ENCODE measurements around the gene SLC4A9. TPM values are rescaled to one million over a fixed set of nuclear protein-coding genes. Genes with fewer than 3 reads are reported as not detected.

The SLC4A9 gene, protein sequence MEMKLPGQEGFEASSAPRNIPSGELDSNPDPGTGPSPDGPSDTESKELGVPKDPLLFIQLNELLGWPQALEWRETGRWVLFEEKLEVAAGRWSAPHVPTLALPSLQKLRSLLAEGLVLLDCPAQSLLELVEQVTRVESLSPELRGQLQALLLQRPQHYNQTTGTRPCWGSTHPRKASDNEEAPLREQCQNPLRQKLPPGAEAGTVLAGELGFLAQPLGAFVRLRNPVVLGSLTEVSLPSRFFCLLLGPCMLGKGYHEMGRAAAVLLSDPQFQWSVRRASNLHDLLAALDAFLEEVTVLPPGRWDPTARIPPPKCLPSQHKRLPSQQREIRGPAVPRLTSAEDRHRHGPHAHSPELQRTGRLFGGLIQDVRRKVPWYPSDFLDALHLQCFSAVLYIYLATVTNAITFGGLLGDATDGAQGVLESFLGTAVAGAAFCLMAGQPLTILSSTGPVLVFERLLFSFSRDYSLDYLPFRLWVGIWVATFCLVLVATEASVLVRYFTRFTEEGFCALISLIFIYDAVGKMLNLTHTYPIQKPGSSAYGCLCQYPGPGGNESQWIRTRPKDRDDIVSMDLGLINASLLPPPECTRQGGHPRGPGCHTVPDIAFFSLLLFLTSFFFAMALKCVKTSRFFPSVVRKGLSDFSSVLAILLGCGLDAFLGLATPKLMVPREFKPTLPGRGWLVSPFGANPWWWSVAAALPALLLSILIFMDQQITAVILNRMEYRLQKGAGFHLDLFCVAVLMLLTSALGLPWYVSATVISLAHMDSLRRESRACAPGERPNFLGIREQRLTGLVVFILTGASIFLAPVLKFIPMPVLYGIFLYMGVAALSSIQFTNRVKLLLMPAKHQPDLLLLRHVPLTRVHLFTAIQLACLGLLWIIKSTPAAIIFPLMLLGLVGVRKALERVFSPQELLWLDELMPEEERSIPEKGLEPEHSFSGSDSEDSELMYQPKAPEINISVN
- 0.86 TPM for total RNA-seq

- DNase-seq (ENCODE audit: low spot score): no peak
These were observed at the start of gene SLC4A9 for GRCh38 chr5:140360101-140360500. Gene SLC4A9, plus strand, starts transcription at chr5:140360194. Its CDS starts 43 bp downstream, at chr5:140360237.

DNA sequence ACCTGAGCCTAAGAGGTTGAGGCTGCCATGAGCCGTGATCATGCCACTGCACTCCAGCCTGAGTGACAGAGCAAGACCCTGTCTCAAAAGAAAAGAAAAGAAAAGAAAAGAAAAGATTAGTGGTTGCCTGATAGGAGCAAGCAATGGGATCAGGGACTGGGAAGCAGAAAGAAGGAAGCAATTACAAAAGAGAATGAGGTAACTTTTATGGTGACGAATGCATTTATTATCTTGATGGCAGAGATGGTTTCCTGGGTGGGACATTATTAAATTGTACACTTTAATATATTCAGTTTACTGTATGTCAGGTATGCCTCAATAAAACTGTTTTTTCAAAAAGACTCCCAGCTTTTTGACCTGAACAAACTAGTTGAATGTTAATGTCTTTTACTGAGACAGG is 49.6 kb upstream of the SLC4A9 start:
- DNase-seq (ENCODE audit: low spot score): no peak

DNA sequence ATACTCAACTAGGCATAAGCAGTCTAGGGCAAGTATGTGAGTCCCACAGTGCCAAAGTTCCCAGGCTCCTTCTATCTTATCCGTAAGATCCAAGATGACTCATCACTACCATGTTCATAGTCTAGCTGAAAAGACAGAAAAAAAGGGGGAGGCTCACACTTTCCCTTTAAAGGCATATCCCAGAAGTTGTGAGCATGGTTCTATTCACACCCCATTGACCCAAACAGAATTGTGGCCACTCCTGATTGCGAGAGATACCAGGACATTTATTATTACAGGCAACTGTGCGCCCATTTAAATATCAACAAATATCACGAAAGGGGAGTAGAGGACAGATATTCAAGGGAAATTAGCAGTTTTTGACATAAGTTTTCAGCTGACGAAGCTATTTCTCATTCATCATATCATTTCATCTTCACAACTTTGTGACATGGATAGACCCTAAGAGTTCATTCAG is 49.0 kb upstream of the SLC4A9 start:
- no peak for DNase-seq (ENCODE audit: low spot score)

DNA sequence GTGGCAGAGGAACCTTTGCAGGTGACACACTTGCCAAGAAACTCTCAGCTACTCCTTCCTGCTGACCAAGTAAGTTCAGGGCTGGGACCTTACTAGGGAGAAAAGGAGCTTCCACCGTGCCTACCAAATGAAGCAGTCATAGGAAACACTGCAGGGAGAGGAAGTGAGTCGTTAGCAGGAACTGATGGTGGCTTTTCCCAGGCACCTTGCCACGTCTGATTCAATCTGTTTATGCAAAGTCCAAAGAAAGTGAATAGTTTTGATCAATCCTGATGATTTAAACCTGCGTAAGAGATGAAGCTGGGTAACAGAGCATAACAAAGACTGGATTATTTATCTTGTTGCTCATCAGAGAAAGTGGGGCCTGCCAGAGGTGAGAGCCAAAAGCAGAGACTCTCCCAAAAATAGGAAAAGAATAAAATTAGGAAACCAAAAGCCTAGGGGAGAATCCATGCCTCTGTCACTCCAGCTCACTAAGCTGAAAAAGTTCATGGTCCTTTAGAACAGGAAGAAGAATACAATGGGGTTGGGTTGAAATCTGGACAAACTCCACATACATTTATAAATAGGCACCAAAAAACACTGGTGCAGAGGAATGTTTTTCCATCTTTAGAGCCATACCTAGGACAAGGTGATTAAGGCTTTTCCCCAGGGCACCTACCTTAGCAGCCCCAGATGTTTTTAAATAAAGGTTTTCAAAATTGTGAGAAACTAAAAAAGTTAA is 47.8 kb upstream of the SLC4A9 start:
- DNase-seq (ENCODE audit: low spot score): peak; percentile 42

DNA sequence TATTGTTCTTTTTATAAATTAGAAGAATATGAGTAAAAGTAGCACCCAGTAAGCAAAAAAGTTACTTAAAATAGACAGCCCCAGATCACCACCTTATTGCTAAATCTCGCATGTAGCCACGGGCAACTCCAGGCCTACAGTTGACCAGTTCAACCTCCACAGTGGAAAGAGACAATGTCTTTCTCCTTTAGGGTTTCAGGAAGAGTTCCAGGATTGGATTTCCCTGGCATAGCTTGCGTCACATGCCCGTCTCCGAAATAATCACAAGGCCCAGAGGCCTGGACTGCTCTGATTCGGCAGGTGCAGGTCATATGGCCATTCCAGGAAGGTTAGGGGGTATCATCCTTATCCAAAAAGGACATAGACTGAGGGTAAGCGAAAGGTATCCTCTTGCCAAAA is 47.2 kb upstream of the SLC4A9 start:
- DNase-seq (ENCODE audit: low spot score): no peak

DNA sequence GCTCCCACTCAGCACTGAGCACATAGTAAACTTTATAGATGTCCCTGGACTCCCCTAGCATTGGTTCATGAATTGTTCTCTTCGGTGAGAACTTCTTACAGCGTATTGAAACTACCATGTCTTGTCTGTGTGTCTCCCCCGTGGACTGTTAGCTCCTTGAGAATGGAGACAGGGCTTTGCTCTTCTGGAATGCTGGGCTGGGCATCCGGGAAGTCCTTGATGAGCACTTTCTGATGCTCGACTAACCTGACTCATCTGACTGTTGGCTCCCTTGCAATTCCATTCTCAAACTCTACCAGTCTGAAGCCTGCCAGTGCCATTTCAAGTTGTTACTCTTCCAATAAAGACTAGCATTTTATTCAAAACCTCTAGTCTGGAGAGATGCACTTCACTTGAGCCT is 42.1 kb upstream of the SLC4A9 start:
- DNase-seq (ENCODE audit: low spot score): no peak

DNA sequence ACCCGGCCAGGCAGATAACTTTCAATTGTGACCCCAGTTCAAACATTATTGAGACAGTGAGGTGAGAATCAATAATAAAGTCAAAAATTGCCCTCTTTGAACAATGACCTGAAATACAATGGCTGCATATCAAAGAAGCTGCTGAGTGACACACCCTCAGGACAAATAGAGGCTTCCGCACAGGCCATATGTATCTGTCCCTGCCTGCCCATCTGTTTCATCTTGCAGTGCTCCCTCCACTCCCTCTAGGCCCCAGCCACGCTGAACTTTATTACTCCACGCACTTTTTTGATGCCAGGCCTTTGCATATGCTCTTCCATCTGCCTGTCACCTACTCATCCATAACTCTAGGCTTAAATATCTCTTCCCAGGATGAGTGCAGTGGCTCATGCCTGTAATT is 41.2 kb upstream of the SLC4A9 start:
- DNase-seq (ENCODE audit: low spot score): no peak

- no peak for DNase-seq (ENCODE audit: low spot score)
These were observed 40.2 kb upstream of the SLC4A9 start for GRCh38 chr5:140319833-140320232.

DNA sequence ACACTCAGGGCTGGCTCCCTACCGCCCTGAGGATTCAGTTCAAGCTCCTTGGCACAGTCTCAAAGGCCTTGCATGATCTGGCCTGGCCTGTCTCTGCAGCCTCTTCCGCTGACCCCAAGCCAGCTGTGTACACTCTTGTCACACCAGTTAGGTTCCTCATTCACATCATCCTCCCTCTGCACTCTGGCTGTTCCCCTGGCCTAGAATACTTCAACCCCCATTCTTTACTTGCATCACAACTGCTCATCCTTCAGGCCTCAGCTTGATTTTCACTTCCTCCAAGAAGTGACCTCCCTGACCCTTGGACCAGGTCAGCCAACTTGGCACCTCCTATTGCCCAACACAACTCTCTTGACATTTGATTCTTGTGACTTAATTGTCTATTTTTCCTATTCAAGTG is 38.2 kb upstream of the SLC4A9 start:
- DNase-seq (ENCODE audit: low spot score): peak; percentile 41

- DNase-seq (ENCODE audit: low spot score): peak; percentile 59
These were observed 37.0 kb upstream of the SLC4A9 start for GRCh38 chr5:140322751-140323731.

GRCh38 chr5:140324041-140324600 is 35.9 kb upstream of the SLC4A9 start:
- no peak for DNase-seq (ENCODE audit: low spot score)

DNA sequence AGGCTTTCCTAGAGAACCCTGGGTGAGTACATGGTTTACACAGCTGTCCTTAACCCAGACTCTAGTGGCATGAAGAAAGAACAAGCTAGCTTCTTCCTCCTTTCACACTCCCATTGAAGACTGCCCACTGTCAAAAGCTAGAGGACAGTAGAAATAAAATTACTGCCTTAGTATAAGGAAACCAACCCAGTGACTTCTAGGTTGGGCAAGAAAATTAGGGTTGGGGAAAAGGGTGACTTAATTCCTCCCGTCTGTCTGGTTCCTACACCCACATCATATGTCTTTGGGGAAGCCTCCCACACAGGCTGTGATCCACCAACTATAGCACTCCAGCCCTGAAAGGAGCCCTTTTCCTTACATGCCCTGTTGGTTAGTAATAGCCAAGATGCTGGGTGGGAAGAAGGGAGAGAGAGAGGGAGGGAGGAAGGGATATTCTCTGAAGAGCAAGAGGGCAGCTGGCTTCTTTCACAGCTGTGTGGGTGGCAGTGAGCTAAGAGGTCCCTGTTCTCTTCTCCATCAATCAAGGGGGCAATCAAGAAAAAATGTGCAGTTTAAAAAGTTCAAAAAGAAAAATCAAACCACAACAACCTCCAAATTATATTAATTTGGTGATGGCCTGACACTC is 35.3 kb upstream of the SLC4A9 start:
- DNase-seq (ENCODE audit: low spot score): no peak

DNA sequence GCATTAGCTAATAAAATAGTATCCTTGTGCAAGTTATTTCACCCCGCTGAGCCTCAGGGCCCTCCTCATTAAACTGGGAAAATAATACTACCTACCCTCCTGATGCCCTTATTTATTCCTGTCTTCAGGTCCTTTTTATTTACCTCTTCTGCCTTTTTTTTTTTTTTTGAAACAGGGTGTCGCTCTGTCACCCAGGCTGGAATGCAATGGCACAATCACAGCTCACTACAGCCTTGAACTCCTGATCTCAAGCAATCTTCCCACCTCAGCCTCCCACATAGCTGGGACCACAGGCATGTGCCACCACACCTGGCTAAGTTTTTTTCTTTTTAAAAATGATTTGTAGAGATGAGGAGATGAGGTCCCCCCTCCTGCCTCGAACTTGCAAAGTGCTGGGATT is 34.5 kb upstream of the SLC4A9 start:
- DNase-seq (ENCODE audit: low spot score): no peak

- DNase-seq (ENCODE audit: low spot score): no peak
These were observed 32.4 kb upstream of the SLC4A9 start for GRCh38 chr5:140327589-140327988.

DNA sequence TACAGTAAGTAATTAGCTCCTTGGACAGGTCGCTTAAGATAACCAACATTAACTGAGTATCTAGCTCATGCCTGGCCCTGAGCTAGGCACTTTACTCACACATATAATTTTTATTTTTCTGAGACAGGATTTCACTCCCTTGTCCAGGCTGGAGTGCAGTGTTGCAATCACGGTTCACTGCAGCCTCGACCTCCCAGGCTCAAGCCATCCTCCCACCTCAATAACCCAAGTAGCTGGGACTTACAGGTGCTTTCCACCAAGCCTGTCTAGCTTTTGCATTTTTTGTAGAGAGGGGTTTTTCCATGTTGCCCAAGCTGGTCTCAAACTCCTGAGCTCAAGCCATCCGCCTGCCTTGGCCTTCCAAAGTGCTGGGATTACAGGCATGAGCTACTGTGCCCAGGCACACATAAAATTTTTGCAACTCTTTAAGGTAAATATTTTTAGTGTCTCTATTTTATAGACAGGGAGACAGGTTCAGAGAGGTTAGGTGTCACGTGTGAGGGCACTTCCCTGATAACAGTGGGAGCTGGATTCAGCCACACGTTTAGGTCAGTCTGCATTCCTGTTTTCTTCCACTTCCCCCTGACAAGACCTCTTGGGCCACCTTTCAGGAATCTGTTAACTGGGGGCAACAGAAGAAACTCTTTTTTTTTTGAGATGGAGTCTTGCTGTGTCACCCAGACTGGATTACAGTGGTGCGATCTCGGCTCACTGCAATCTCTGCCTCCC is 31.8 kb upstream of the SLC4A9 start:
- DNase-seq (ENCODE audit: low spot score): no peak

- DNase-seq (ENCODE audit: low spot score): no peak
These were observed 30.1 kb upstream of the SLC4A9 start for GRCh38 chr5:140329739-140330481.

DNA sequence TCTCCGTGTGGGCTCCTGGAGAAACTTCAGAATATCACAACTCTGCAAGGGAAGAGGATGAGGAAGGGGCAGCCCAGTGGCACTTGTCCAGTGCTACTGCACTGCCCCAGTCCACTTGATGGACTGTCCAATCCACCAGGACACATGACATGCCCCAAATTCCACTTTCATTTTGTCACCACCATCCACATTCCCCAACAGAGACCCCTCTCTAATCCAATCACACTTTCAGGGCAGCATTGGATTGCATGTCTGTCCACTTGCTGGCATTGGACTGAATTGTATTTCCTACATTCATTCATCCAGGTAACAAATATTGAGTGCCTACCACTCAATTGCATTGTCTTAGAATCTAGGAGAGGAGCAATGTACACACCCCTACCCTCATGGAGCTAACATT is 28.4 kb upstream of the SLC4A9 start:
- no peak for DNase-seq (ENCODE audit: low spot score)

DNA sequence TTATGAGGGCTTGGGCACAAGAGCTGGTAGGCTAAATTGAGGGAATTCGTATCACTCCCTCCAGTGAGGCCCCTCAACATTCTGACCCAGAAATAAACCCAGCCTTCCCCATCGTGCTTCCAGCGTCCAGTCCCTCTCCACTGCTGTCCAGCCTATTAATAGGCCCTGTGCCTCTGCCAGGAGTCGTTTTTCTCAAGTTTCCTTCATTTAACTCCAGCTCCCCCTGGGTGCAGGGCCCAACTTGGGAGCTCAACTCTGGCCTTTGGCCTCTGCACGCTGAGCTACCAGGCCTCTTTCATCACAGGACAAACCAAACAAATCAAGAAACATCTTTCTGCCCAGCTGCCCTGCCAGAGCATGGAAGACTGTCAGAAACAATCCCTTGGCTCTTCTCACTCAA is 23.6 kb upstream of the SLC4A9 start:
- no peak for DNase-seq (ENCODE audit: low spot score)

DNA sequence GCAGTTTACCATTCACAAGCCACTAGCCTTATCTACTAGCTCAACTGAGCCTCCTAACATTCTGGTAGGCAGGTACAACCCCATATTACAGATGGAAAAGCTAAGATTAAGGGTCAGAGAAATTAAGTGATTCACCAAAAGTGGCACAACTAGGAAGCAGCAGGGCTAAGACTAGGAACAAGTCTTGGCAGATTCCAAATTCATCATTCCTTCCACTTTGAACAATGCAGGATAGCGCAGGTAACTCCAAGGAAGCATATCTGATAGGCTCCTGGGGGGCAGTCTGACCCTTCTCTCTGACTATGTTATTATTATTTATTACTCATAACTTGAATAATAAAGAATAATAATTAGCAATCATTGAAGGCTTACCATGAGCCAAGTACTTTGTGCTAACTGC is 22.1 kb upstream of the SLC4A9 start:
- DNase-seq (ENCODE audit: low spot score): no peak

Measured in mucosa of gallbladder (tissue), 1 donor.